Transverse colon (tissue), 4 donors: ENCODE results near the gene FHOD1. TPM values are rescaled to one million over a fixed set of nuclear protein-coding genes. Genes with fewer than 3 reads are reported as not detected.

Experiments used
- DNase-seq: peaks from one replicate; pipeline ENCODE4 v3.0.0-alpha.2; 2019
- H3K27ac ChIP-seq, 4 donors: fragments of 200-600 bp; sonication (generic); 2 replicates each; pipeline ENCODE4 v1.5.1; 2016 to 2018; ENCODE audit warnings: inconsistent platforms in 4 of 4
- H3K27me3 ChIP-seq: fragments of 200-600 bp; sonication (generic); 2 replicates; pipeline ENCODE4 v1.5.1; 2017; ENCODE audit warnings: inconsistent platforms
- H3K36me3 ChIP-seq, 4 donors: fragments of 200-600 bp; sonication (generic); 2 replicates each; pipeline ENCODE4 v1.5.1; 2017 to 2019; ENCODE audit warnings: inconsistent platforms in 4 of 4
- H3K4me1 ChIP-seq, 4 donors: fragments of 200-600 bp; sonication (generic); 2 replicates each; pipeline ENCODE4 v1.5.1; 2017 to 2020; ENCODE audit warnings: inconsistent platforms in 4 of 4
- H3K4me3 ChIP-seq, 4 donors: fragments of 200-600 bp; sonication (generic); 1 replicate in 1 of 4; 2 replicates in 3 of 4; pipeline versions ENCODE4 v1.5.1 to v1.6.1; 2017 to 2019; ENCODE audit warnings: inconsistent platforms in 4 of 4
- H3K9me3 ChIP-seq, 2 donors: fragments of 200-600 bp; sonication (generic); 2 replicates each; pipeline ENCODE4 v1.5.1; 2017 to 2019; ENCODE audit warnings: inconsistent platforms in 2 of 2
- EP300 ChIP-seq: sonication (generic); formaldehyde crosslinking; IDR thresholded peaks from one replicate; pipeline ENCODE4 v1.6.1; 2017; ENCODE audit warnings: antibody characterized with exemption, low read depth
- POLR2A ChIP-seq: fragments of 450-650 bp; IDR thresholded peaks from one replicate; pipeline ENCODE4 v1.6.1; 2016; ENCODE audit warnings: antibody characterized with exemption, mild to moderate bottlenecking, moderate library complexity
- POLR2AphosphoS5 ChIP-seq, 3 donors: sonication (generic); formaldehyde crosslinking; IDR thresholded peaks; one replicate each; pipeline ENCODE4 v1.6.1; 2016; ENCODE audit warnings: antibody characterized with exemption in 3 of 3
- WGBS, 2 donors: methylation state at CpG; one replicate each; pipeline ENCODE4 v1.1.5; 2018; ENCODE audit warnings: low coverage in 1 of 2; 5-methylcytosine and 5-hydroxymethylcytosine counted together
- in situ Hi-C, 4 donors: fragments of 200-750 bp; cut with MboI; loops; one replicate each; pipeline versions ENCODE4 v1.15.0 to v1.15.1; 2017; ENCODE audit warnings: low sequenced_read_pairs in 3 of 4, low pct_ligation_motif_present in 1 of 4, low pct_unique_long_range_greater_than_20kb in 1 of 4
- intact Hi-C: fragments of 100-400 bp; cut with DNase I; formaldehyde crosslinking; loops from one replicate; pipeline ENCODE4 v1.15.1; 2023; ENCODE audit warnings: low total_unique reads
- total RNA-seq, 4 donors: library from RNA; depleted of rRNA; stranded (reverse); fragments of >200 nt; gene quantifications; one replicate each; pipeline ENCODE4 v1.1.0, GENCODE V29; 2016
- TF ChIP-seq, protein P1 (sequence below), 5 experiments: fragments of 200-600 bp in 3 of 5; fragments of 450-650 bp in 2 of 5; sonication (generic) in 3 of 5; IDR thresholded peaks; 1 replicate in 2 of 5; 2 replicates in 3 of 5; pipeline ENCODE4 v1.5.1; 2016 to 2017; ENCODE audit warnings: antibody characterized with exemption in 5 of 5, inconsistent platforms in 3 of 5, mild to moderate bottlenecking in 2 of 5, moderate library complexity in 1 of 5

FHOD1 gene
- total RNA-seq, 4 donors from 2014 or later = 25.1 to 177 (median 33.6) TPM

- TF ChIP-seq EP300 (no peak), POLR2A (no peak)
- intact Hi-C loops (no loop called here), in situ Hi-C loops (no loop called here)
- 87% methylated on average over 15 of the region's 26 CpGs; no CpG with 5 or more reads in 1 of the 2 donors for WGBS, 2 donors
- Histone ChIP-seq H3K4me1 (peaks cover 12 to 34% (median 25%) of the 10 kb centered on the region in 4 donors), H3K27me3 (no peaks in the 10 kb centered on the region), H3K36me3 (no peaks in the 10 kb centered on the region), H3K9me3 (no peaks in the 10 kb centered on the region), H3K27ac (no peak overlapping the region), H3K4me3 (no peak overlapping the region)
- DNase-seq = no peak
These were observed 59.9 kb downstream of the FHOD1 start for GRCh38 chr16:67187175-67187890.

GRCh38 chr16:67186550-67186950, 60.7 kb downstream of the FHOD1 start:
- no peaks in the 10 kb centered on the region for H3K9me3 ChIP-seq
- H3K27me3 ChIP-seq = no peaks in the 10 kb centered on the region
- intact Hi-C loops (no loop called here), in situ Hi-C loops (no loop called here)
- no peaks in the 10 kb centered on the region for H3K36me3 ChIP-seq
- H3K4me1 ChIP-seq = peaks cover 12 to 36% (median 24%) of the 10 kb centered on the region in 4 donors
- DNase-seq = no peak
- WGBS, 2 donors = 53% methylated on average over 5 of the region's 5 CpGs; no CpG with 5 or more reads in 1 of the 2 donors
- no peak overlapping the region for H3K27ac ChIP-seq
- TF ChIP-seq POLR2AphosphoS5 (IDR thresholded peaks at IDR 0.05) = no peak
- TF ChIP-seq EP300 = no peak
- no peak for TF ChIP-seq POLR2A
- H3K4me3 ChIP-seq = no peak overlapping the region

DNA sequence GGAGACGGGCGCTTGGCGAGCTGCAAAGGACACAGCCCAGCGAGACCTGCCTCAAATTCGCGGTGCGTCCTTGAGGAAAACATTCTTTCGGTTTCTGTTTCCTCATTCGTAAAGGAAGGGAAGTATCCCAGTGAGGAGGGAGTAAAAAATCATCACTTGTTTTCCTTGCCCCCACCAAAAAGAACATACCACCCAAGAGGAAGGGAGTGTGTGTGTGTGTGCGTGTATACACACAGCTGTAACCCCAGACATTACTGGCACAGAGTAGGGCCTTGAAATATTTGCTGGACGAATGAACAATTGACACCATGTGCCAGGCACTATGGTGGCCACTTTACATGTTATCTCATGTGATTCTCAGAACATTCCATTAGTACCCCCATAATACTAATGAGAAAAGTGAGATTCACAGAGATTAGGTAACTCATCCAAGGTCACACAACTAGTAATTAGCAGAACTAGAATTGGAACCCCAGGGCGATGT, 61.6 kb downstream of the FHOD1 start:
- Histone ChIP-seq H3K4me3 (peak overlapping the region in 2 of 4 donors; percentile 9 to 77), H3K9me3 (no peaks in the 10 kb centered on the region), H3K27ac (peak overlapping the region in 1 of 4 donors; percentile 94), H3K36me3 (no peaks in the 10 kb centered on the region), H3K4me1 (peaks cover 12 to 32% (median 23%) of the 10 kb centered on the region in 4 donors), H3K27me3 (no peaks in the 10 kb centered on the region)
- in situ Hi-C loops (no loop called here), intact Hi-C loops (loop anchor here (2.0 kb wide), 1 partner anchor 27 kb away; the partner anchor contains the start of genes FBXL8 and TRADD)
- no peak for DNase-seq
- 0 to 8% methylated on average over 7 to 12 of the region's 12 CpGs for WGBS, 2 donors
- TF ChIP-seq POLR2AphosphoS5 (IDR thresholded peaks at IDR 0.05) = no peak
- no peak for TF ChIP-seq POLR2A
- TF ChIP-seq EP300 = no peak
- TF ChIP-seq, protein P1, sequence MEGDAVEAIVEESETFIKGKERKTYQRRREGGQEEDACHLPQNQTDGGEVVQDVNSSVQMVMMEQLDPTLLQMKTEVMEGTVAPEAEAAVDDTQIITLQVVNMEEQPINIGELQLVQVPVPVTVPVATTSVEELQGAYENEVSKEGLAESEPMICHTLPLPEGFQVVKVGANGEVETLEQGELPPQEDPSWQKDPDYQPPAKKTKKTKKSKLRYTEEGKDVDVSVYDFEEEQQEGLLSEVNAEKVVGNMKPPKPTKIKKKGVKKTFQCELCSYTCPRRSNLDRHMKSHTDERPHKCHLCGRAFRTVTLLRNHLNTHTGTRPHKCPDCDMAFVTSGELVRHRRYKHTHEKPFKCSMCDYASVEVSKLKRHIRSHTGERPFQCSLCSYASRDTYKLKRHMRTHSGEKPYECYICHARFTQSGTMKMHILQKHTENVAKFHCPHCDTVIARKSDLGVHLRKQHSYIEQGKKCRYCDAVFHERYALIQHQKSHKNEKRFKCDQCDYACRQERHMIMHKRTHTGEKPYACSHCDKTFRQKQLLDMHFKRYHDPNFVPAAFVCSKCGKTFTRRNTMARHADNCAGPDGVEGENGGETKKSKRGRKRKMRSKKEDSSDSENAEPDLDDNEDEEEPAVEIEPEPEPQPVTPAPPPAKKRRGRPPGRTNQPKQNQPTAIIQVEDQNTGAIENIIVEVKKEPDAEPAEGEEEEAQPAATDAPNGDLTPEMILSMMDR (IDR thresholded peaks at IDR 0.05) = no peak

GRCh38 chr16:67184995-67185650, 62.2 kb downstream of the FHOD1 start:
- Histone ChIP-seq H3K9me3 (no peaks in the 10 kb centered on the region), H3K27me3 (no peaks in the 10 kb centered on the region), H3K4me1 (peaks cover 12 to 32% (median 23%) of the 10 kb centered on the region in 4 donors), H3K4me3 (peak overlapping the region in 3 of 4 donors; percentile 52 to 77 (median 64)), H3K36me3 (no peaks in the 10 kb centered on the region), H3K27ac (peak overlapping the region; percentile 93 to 96 (median 94))
- in situ Hi-C loops = no loop called here
- intact Hi-C loops = loop anchor here (2.0 kb wide), 1 partner anchor 26 kb away; the partner anchor contains the start of genes FBXL8 and TRADD
- WGBS, 2 donors = 32% methylated on average over 29 of the region's 43 CpGs; no CpG with 5 or more reads in 1 of the 2 donors
- TF ChIP-seq, protein P1 (IDR thresholded peaks at IDR 0.05) = peak; percentile 76 to 89 (median 81)
- peak in 2 of 3 donors; percentile 60 to 66 for TF ChIP-seq POLR2AphosphoS5 (IDR thresholded peaks at IDR 0.05)
- TF ChIP-seq EP300 = no peak
- DNase-seq = peak; percentile 94
